ENCODE measurements around the gene AKAP7.

AKAP7 gene

GRCh38 chr6:131223416-131223815 lies 88.1 kb downstream of the AKAP7 start:
- Histone ChIP-seq H3K4me3 (ENCODE audit: low read depth, low read length) (no peak overlapping the region), H3K27ac (ENCODE audit: low read depth, low read length) (no peak overlapping the region), H3K27me3 (ENCODE audit: control insufficient read depth, insufficient read depth, low read length) (no peaks in the 10 kb centered on the region), H3K9ac (ENCODE audit: low read length) (no peak overlapping the region), H3K9me3 (ENCODE audit: control insufficient read depth, insufficient read depth, low read depth, low read length) (no peaks in the 10 kb centered on the region), H3K4me1 (ENCODE audit: control insufficient read depth, insufficient read depth, low read length) (peaks cover 13% of the 10 kb centered on the region), H3K36me3 (ENCODE audit: control insufficient read depth, insufficient read depth, low read length) (no peaks in the 10 kb centered on the region)

DNA sequence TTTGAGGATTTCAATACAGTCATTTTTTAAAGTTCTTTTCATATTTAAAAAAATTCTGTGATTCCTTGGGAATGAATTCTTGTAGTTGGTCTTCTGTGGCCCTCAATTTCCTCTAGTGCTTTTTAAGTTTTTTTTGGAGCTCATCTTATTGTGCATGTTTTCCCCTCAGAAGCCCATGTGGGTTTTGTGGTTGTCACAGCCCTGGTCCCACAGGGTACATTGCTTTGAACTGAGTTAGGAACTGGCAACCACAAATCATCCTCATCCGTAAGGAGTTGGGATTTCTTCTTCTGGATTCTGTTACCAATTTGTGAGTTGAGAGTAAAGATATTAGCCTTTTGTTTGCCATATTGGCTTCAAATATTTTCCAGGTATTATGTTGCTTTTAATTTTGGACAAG lies 89.9 kb downstream of the AKAP7 start:
- H3K9me3 ChIP-seq (ENCODE audit: control insufficient read depth, insufficient read depth, low read depth, low read length), result no peaks in the 10 kb centered on the region
- H3K4me3 ChIP-seq (ENCODE audit: low read depth, low read length), result no peak overlapping the region
- H3K27me3 ChIP-seq (ENCODE audit: control insufficient read depth, insufficient read depth, low read length), result no peaks in the 10 kb centered on the region
- H3K4me1 ChIP-seq (ENCODE audit: control insufficient read depth, insufficient read depth, low read length), result peaks cover 13% of the 10 kb centered on the region
- H3K9ac ChIP-seq (ENCODE audit: low read length), result no peak overlapping the region
- no peaks in the 10 kb centered on the region for H3K36me3 ChIP-seq (ENCODE audit: control insufficient read depth, insufficient read depth, low read length)
- no peak overlapping the region for H3K27ac ChIP-seq (ENCODE audit: low read depth, low read length)

- no peak overlapping the region for H3K9ac ChIP-seq (ENCODE audit: low read length)
- no peak overlapping the region for H3K27ac ChIP-seq (ENCODE audit: low read depth, low read length)
Observed at GRCh38 chr6:131225959-131226358, 90.7 kb downstream of the AKAP7 start.

DNA sequence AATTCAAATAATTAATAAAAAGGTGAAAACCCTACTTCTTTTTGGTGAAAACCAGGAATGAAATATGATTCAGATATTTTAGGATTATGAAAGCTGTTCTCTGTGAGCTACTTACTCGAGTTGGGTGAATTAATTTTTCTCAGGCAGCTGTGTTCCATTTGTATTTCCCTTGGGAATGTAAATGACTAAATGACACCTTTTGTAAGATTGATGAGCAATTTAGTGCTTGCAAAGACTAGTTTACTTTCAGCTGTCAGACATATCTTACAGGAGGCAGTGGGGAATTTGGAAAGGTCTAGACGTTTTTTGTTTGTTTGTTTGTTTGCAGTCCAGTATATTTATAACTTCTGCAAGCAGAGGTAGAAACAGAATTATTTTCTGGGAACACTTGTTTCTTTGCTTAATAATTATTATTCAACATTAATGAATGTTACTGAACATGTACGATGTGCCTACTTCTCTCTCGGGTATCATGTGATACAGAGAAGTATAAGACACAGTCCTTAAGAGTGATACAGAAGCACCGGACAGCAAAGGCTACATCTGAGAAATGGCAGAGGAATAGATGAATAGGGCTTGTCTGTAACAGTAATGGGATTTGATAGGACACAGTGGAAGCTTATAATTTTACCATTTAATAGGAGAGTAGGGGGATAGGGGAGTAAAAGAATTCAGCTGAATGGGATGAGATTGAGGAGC lies 91.3 kb downstream of the AKAP7 start:
- H3K27me3 ChIP-seq (ENCODE audit: control insufficient read depth, insufficient read depth, low read length), result no peaks in the 10 kb centered on the region
- peaks cover 15% of the 10 kb centered on the region for H3K4me1 ChIP-seq (ENCODE audit: control insufficient read depth, insufficient read depth, low read length)

More at GRCh38 chr6:131225959-131226358, 90.7 kb downstream of the AKAP7 start:
- no peaks in the 10 kb centered on the region for H3K36me3 ChIP-seq (ENCODE audit: control insufficient read depth, insufficient read depth, low read length)
- no peaks in the 10 kb centered on the region for H3K27me3 ChIP-seq (ENCODE audit: control insufficient read depth, insufficient read depth, low read length)
- peaks cover 13% of the 10 kb centered on the region for H3K4me1 ChIP-seq (ENCODE audit: control insufficient read depth, insufficient read depth, low read length)
- no peaks in the 10 kb centered on the region for H3K9me3 ChIP-seq (ENCODE audit: control insufficient read depth, insufficient read depth, low read depth, low read length)
- no peak overlapping the region for H3K4me3 ChIP-seq (ENCODE audit: low read depth, low read length)

DNA sequence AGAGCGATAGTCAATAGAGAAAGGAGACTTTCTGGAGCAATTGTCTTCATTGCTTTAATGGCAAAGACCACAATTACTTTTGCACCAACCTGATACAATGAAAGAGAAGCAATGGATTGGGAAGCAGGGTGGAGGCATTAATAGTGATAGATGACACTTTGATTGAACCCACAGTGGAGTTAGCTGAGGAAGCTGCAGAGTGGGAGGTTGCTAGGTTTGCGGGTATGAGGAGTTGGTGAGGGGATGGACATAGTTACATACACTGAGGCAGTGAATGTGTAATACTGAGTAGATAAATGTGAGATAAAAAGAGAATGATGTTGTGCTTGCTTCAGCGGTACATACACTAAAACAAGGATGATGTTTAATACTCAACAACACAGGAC lies 91.9 kb downstream of the AKAP7 start:
- Histone ChIP-seq H3K4me3 (ENCODE audit: low read depth, low read length) (no peak overlapping the region), H3K4me1 (ENCODE audit: control insufficient read depth, insufficient read depth, low read length) (peaks cover 18% of the 10 kb centered on the region), H3K27ac (ENCODE audit: low read depth, low read length) (no peak overlapping the region), H3K27me3 (ENCODE audit: control insufficient read depth, insufficient read depth, low read length) (no peaks in the 10 kb centered on the region), H3K9me3 (ENCODE audit: control insufficient read depth, insufficient read depth, low read depth, low read length) (no peaks in the 10 kb centered on the region), H3K9ac (ENCODE audit: low read length) (no peak overlapping the region), H3K36me3 (ENCODE audit: control insufficient read depth, insufficient read depth, low read length) (no peaks in the 10 kb centered on the region)

More for the DNA sequence above, 91.3 kb downstream of the AKAP7 start:
- Histone ChIP-seq H3K9ac (ENCODE audit: low read length) (no peak overlapping the region), H3K4me3 (ENCODE audit: low read depth, low read length) (no peak overlapping the region), H3K9me3 (ENCODE audit: control insufficient read depth, insufficient read depth, low read depth, low read length) (no peaks in the 10 kb centered on the region), H3K27ac (ENCODE audit: low read depth, low read length) (no peak overlapping the region), H3K36me3 (ENCODE audit: control insufficient read depth, insufficient read depth, low read length) (no peaks in the 10 kb centered on the region)

- no peak overlapping the region for H3K9ac ChIP-seq (ENCODE audit: low read length)
- H3K36me3 ChIP-seq (ENCODE audit: control insufficient read depth, insufficient read depth, low read length), result no peaks in the 10 kb centered on the region
- H3K27ac ChIP-seq (ENCODE audit: low read depth, low read length), result no peak overlapping the region
- H3K4me3 ChIP-seq (ENCODE audit: low read depth, low read length), result no peak overlapping the region
- no peaks in the 10 kb centered on the region for H3K9me3 ChIP-seq (ENCODE audit: control insufficient read depth, insufficient read depth, low read depth, low read length)
- H3K4me1 ChIP-seq (ENCODE audit: control insufficient read depth, insufficient read depth, low read length), result peaks cover 18% of the 10 kb centered on the region
- H3K27me3 ChIP-seq (ENCODE audit: control insufficient read depth, insufficient read depth, low read length), result no peaks in the 10 kb centered on the region
Observed at GRCh38 chr6:131231103-131231502, 95.8 kb downstream of the AKAP7 start.

- Histone ChIP-seq H3K9ac (ENCODE audit: low read length) (no peak overlapping the region), H3K27ac (ENCODE audit: low read depth, low read length) (no peak overlapping the region), H3K9me3 (ENCODE audit: control insufficient read depth, insufficient read depth, low read depth, low read length) (no peaks in the 10 kb centered on the region), H3K27me3 (ENCODE audit: control insufficient read depth, insufficient read depth, low read length) (no peaks in the 10 kb centered on the region), H3K4me3 (ENCODE audit: low read depth, low read length) (no peak overlapping the region), H3K4me1 (ENCODE audit: control insufficient read depth, insufficient read depth, low read length) (peaks cover 11% of the 10 kb centered on the region), H3K36me3 (ENCODE audit: control insufficient read depth, insufficient read depth, low read length) (no peaks in the 10 kb centered on the region)
Observed at GRCh38 chr6:131231891-131232290, 96.6 kb downstream of the AKAP7 start.

GRCh38 chr6:131244942-131245341 lies 109.7 kb downstream of the AKAP7 start:
- Histone ChIP-seq H3K4me1 (ENCODE audit: control insufficient read depth, insufficient read depth, low read length) (0 out of 2 replicates have a peak, but pooled peaks cover 2% of the 10 kb centered on the region), H3K36me3 (ENCODE audit: control insufficient read depth, insufficient read depth, low read length) (no peaks in the 10 kb centered on the region), H3K4me3 (ENCODE audit: low read depth, low read length) (no peak overlapping the region), H3K9me3 (ENCODE audit: control insufficient read depth, insufficient read depth, low read depth, low read length) (peaks cover 13% of the 10 kb centered on the region), H3K9ac (ENCODE audit: low read length) (no peak overlapping the region), H3K27ac (ENCODE audit: low read depth, low read length) (no peak overlapping the region), H3K27me3 (ENCODE audit: control insufficient read depth, insufficient read depth, low read length) (no peaks in the 10 kb centered on the region)

DNA sequence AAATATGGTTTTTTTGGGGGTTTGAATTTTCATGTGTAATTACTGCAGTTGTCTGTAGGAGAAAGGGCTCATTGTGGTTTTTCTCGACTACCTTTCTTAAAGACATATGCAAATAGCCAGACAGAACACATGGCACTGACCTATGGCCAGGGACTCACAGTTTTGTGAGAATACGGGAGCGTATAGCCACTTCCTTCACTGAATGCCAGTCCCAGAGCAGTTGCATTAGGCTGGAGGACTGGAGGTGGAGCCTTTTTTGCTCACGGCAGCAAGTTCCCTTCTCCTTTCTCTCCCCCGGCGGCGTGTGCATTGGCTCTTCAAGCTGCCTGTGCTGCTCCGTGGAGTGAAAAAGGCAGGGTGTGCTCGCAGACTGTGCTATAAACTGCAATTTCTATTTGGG lies 114.9 kb downstream of the AKAP7 start:
- H3K4me3 ChIP-seq (ENCODE audit: low read depth, low read length), result peak overlapping the region; percentile 41
- no peak overlapping the region for H3K9ac ChIP-seq (ENCODE audit: low read length)
- H3K27me3 ChIP-seq (ENCODE audit: control insufficient read depth, insufficient read depth, low read length), result no peaks in the 10 kb centered on the region
- no peak overlapping the region for H3K27ac ChIP-seq (ENCODE audit: low read depth, low read length)
- peaks cover 27% of the 10 kb centered on the region for H3K4me1 ChIP-seq (ENCODE audit: control insufficient read depth, insufficient read depth, low read length)
- no peaks in the 10 kb centered on the region for H3K36me3 ChIP-seq (ENCODE audit: control insufficient read depth, insufficient read depth, low read length)
- H3K9me3 ChIP-seq (ENCODE audit: control insufficient read depth, insufficient read depth, low read depth, low read length), result no peaks in the 10 kb centered on the region

GRCh38 chr6:131250936-131251335 lies 115.7 kb downstream of the AKAP7 start:
- H3K27ac ChIP-seq (ENCODE audit: low read depth, low read length), result no peak overlapping the region
- peak overlapping the region; percentile 41; the same call in 1 of the 2 replicates for H3K4me3 ChIP-seq (ENCODE audit: low read depth, low read length)
- no peak overlapping the region for H3K9ac ChIP-seq (ENCODE audit: low read length)
- H3K36me3 ChIP-seq (ENCODE audit: control insufficient read depth, insufficient read depth, low read length), result no peaks in the 10 kb centered on the region
- peaks cover 27% of the 10 kb centered on the region for H3K4me1 ChIP-seq (ENCODE audit: control insufficient read depth, insufficient read depth, low read length)
- H3K27me3 ChIP-seq (ENCODE audit: control insufficient read depth, insufficient read depth, low read length), result no peaks in the 10 kb centered on the region
- no peaks in the 10 kb centered on the region for H3K9me3 ChIP-seq (ENCODE audit: control insufficient read depth, insufficient read depth, low read depth, low read length)

- Histone ChIP-seq H3K27ac (ENCODE audit: low read depth, low read length) (no peak overlapping the region), H3K27me3 (ENCODE audit: control insufficient read depth, insufficient read depth, low read length) (no peaks in the 10 kb centered on the region), H3K4me3 (ENCODE audit: low read depth, low read length) (no peak overlapping the region; the same call in 1 of the 2 replicates), H3K9ac (ENCODE audit: low read length) (no peak overlapping the region), H3K4me1 (ENCODE audit: control insufficient read depth, insufficient read depth, low read length) (peaks cover 27% of the 10 kb centered on the region), H3K9me3 (ENCODE audit: control insufficient read depth, insufficient read depth, low read depth, low read length) (no peaks in the 10 kb centered on the region), H3K36me3 (ENCODE audit: control insufficient read depth, insufficient read depth, low read length) (no peaks in the 10 kb centered on the region)
Observed at GRCh38 chr6:131251590-131252199, 116.4 kb downstream of the AKAP7 start.

Measured in HUES6 (cell line).